PC-3 (cell line): ENCODE results near the gene CFAP46.

Experiments
- EZH2 ChIP-seq: fragments of 300-600 bp; sonication (generic); IDR thresholded peaks from one replicate; pipeline ENCODE4 v1.6.1; 2017; ENCODE audit warnings: antibody characterized with exemption, mild to moderate bottlenecking, low read length; ENCODE audit not compliant: unreplicated experiment
- TF ChIP-seq, protein P1 (sequence below): fragments of 300-600 bp; sonication (generic); conservative IDR thresholded peaks from 2 replicates; pipeline ENCODE4 v1.5.1; 2017; ENCODE audit warnings: antibody characterized with exemption, low read depth, mild to moderate bottlenecking, low read length

DNA sequence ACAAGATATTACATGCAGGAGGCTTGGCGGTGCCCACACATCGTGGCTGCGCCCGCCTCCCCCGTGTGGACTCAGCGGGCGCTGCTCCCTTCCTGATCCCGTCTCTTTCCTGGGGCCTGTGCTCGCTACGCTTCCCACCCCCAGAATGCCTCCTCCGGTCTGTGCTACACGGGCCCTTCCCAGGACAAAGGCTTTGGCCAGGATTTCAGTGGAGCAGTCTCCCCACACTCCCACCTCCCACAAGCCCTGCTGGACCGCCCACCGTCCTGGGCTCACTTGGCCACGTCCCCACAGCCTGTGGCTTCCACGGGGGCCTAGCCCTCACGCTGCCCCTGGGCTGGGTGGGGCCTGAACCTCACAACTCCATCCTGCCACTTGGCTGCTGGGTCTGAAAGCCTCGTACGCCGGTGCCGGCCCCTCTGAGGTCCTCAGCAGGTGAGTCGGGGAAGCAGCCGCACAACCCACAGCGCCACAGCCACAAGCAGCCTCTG is 17.3 kb downstream of the CFAP46 start:
- TF ChIP-seq, protein P1, sequence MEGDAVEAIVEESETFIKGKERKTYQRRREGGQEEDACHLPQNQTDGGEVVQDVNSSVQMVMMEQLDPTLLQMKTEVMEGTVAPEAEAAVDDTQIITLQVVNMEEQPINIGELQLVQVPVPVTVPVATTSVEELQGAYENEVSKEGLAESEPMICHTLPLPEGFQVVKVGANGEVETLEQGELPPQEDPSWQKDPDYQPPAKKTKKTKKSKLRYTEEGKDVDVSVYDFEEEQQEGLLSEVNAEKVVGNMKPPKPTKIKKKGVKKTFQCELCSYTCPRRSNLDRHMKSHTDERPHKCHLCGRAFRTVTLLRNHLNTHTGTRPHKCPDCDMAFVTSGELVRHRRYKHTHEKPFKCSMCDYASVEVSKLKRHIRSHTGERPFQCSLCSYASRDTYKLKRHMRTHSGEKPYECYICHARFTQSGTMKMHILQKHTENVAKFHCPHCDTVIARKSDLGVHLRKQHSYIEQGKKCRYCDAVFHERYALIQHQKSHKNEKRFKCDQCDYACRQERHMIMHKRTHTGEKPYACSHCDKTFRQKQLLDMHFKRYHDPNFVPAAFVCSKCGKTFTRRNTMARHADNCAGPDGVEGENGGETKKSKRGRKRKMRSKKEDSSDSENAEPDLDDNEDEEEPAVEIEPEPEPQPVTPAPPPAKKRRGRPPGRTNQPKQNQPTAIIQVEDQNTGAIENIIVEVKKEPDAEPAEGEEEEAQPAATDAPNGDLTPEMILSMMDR: no peak
- TF ChIP-seq EZH2: no peak
